Ectodermal cell (in vitro differentiated cells): ENCODE data around the gene JUNB.
A peak's percentile ranks its signal among the peaks of the same experiment; 100 is the strongest.
"Not testable (repeated sequence)": the region's sequence is repeated elsewhere in the genome, so short reads cannot be mapped to it uniquely, and the experiment has no call there.

Source experiments
- H3K27ac ChIP-seq: 2 replicates; pipeline ENCODE4 v1.7.0; 2013; ENCODE audit warnings: mild to moderate bottlenecking, low read depth, low read length; ENCODE audit not compliant: insufficient read depth, poor library complexity, severe bottlenecking
- H3K27me3 ChIP-seq: 2 replicates; pipeline ENCODE4 v1.7.0; 2013; ENCODE audit warnings: mild to moderate bottlenecking, low read length; ENCODE audit not compliant: insufficient read depth, control insufficient read depth, poor library complexity, severe bottlenecking
- H3K36me3 ChIP-seq: one replicate; pipeline ENCODE4 v1.7.0; 2013; ENCODE audit warnings: low read length; ENCODE audit not compliant: control insufficient read depth, insufficient read depth
- H3K4me1 ChIP-seq: one replicate; pipeline ENCODE4 v1.7.0; 2013; ENCODE audit warnings: low read length; ENCODE audit not compliant: control insufficient read depth, insufficient read depth
- H3K4me3 ChIP-seq: 2 replicates; pipeline ENCODE4 v1.7.0; 2013; ENCODE audit warnings: low read depth, low read length, control low read depth; ENCODE audit not compliant: insufficient read depth
- H3K9me3 ChIP-seq: 2 replicates; pipeline ENCODE4 v1.7.0; 2013; ENCODE audit warnings: mild to moderate bottlenecking, low read length, moderate library complexity; ENCODE audit not compliant: control insufficient read depth
- WGBS, 2 experiments: methylation state at CpG; one replicate each; pipeline ENCODE4 v1.1.7; 2013; ENCODE audit warnings: missing lambda C conversion rate in 2 of 2; 5-methylcytosine and 5-hydroxymethylcytosine counted together

JUNB gene

DNA sequence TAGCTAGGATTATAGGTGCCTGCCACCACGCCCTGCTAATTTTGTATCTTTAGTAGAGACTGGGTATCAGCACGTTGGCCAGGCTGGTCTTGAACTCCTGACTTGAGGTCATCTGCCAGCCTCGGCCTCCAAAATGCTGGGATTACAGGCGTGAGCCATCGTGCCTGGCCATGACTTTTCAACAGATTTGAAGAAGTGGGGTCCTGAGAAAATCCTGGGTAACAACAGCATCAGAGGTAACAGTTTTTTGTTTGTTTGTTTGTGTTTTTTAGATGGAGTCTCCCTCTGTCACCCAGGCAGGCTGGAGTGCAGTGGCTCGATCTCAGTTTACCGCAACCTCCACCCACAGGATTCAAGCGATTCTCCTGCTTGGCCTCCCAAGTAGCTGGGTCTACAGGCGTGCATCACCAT, 3.7 kb downstream of the JUNB start:
- peaks cover 9% of the 10 kb centered on the region for H3K36me3 ChIP-seq
- H3K4me3 ChIP-seq, result no peak overlapping the region
- H3K27ac ChIP-seq, result no peak overlapping the region
- no peaks in the 10 kb centered on the region for H3K9me3 ChIP-seq
- peaks cover 11% of the 10 kb centered on the region for H3K4me1 ChIP-seq
- peaks cover 42% of the 10 kb centered on the region for H3K27me3 ChIP-seq
- WGBS, 2 experiments, result 94 to 95% methylated on average over 9 of the region's 9 CpGs

DNA sequence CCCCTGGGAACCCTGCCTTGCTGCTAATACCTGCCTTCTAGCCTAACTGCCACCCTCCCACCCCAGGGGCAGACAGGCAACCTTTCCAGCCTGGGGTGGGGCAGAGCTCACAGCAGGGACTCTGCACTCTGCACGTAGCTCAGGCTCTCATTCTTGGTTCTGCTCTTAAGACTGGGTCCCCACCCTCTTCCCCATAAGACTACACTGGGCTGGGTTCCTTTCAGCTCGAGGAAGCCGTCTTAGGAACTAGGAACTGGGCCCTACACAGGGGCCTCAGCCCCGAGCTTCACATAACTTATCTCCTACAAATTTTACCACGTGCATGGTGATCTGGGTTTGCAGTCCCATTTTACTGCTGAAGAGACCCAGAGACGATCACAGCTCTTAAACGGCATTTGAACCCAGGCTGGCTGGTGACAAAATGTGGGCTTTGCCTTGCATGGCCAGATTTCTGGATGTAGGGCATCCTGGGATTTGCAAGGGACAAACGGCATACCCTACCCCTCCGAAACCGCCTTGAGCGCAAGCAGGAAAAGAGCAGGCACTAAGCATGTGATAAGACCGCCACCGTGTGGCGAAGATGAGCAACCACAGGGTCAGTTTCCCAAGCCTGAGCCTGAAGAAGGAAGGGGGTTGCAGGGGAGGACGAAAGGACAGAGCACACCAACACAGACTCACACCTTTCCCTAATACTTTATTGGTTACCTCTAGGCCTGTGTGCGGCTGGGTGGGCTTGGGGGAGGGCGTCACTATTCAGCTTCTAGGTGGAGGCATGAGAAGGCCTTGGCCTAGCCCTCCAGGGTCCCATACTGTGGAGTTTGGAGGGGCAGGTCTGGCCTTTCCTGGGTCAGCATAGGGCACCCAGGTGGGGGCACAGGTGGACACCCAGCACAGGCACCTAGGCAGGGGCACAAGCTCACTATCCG, 5.1 kb downstream of the JUNB start:
- 21 to 23% methylated on average over 17 to 18 of the region's 18 CpGs for WGBS, 2 experiments
- Histone ChIP-seq H3K27me3 (peaks cover 30% of the 10 kb centered on the region), H3K4me3 (no peak overlapping the region), H3K27ac (no peak overlapping the region), H3K9me3 (no peaks in the 10 kb centered on the region), H3K36me3 (peaks cover 13% of the 10 kb centered on the region), H3K4me1 (peaks cover 20% of the 10 kb centered on the region)

DNA sequence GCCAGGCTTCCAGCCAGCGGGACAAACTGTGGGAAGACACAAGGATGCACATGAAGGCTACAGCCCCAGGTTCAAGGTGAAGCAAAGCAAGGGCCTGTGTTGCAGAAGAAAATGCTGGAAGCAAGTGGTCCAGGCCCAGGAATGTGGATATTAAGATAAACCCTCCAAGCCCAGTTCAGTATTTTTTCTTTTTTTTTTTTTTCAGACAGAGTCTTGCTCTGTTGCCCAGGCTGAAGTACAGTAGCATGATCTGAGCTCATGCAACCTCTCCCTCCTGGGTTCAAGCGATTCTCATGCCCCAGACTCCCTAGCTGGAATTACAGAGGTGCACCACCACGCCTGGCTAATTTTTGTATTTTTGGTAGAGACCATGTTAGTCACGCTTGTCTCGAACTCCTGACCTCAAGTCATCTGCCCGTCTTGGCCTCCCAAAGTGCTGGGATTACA, 5.9 kb downstream of the JUNB start:
- Histone ChIP-seq H3K4me3 (no peak overlapping the region), H3K4me1 (peaks cover 21% of the 10 kb centered on the region), H3K9me3 (no peaks in the 10 kb centered on the region), H3K36me3 (peaks cover 13% of the 10 kb centered on the region), H3K27me3 (peaks cover 22% of the 10 kb centered on the region), H3K27ac (no peak overlapping the region)
- WGBS, 2 experiments, result 94 to 96% methylated on average over 6 of the region's 6 CpGs

DNA sequence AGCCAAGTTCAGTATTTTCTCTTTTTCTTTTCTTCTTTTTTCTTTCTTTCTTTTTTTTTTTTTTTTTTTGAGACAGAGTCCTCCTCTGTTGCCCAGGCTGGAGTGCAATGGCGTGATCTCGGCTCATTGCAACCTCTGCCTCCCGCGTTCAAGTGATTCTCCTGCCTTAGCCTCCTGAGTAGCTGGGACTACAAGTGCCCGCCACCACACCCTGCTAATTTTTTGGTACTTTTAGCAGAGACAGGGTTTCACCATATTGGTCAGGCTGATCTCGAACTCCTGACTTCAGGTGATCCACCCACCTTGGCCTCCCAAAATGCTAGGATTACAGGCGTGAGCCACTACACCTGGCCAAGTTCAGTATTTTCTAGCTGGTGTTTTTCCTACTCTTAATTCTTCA, 6.3 kb downstream of the JUNB start:
- H3K9me3 ChIP-seq, H3K27ac ChIP-seq, H3K4me3 ChIP-seq: not testable (repeated sequence)
- Histone ChIP-seq H3K4me1 (peaks cover 25% of the 10 kb centered on the region), H3K27me3 (peaks cover 22% of the 10 kb centered on the region), H3K36me3 (peaks cover 13% of the 10 kb centered on the region)
- WGBS, 2 experiments, result 92 to 94% methylated on average over 7 of the region's 7 CpGs

DNA sequence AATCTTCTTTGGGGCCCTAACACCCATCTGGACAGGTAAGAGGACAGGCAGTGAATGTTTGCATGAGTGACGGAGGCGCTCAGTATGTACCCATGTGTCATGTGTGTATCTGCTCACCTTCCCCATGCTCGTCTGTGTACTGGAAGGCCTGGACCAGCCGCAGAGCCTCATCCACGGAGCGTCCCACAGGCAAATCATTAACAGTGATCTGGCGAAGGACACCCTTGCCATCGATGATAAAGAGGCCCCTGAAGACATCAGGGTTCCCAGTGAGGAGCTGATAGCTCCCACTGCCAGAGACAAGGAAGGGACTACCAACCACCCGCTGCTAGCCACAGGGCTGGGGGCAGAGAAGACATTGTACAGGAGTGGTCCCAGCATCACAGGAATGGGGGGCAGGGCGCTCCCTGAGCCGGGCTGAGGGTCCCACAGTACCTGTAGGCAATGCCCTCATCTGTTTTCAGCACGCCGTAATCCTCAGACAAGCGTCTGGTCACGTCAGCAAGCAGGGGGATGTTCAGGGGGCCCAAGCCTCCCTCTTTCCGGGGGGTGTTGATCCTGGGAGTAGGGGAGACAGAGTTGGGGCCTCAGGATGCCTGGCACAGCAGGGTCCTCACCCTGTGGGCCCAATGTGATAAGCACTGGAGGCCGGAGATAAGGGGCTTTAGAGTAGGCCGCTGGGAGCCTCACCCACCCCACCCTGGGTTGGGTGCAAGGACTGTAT, 8.6 kb downstream of the JUNB start:
- no peak overlapping the region for H3K4me3 ChIP-seq
- no peaks in the 10 kb centered on the region for H3K9me3 ChIP-seq
- WGBS, 2 experiments, result 95% methylated on average over 18 of the region's 18 CpGs
- H3K27me3 ChIP-seq, result peaks cover 9% of the 10 kb centered on the region
- H3K36me3 ChIP-seq, result peaks cover 13% of the 10 kb centered on the region
- no peak overlapping the region for H3K27ac ChIP-seq
- H3K4me1 ChIP-seq, result peaks cover 16% of the 10 kb centered on the region

DNA sequence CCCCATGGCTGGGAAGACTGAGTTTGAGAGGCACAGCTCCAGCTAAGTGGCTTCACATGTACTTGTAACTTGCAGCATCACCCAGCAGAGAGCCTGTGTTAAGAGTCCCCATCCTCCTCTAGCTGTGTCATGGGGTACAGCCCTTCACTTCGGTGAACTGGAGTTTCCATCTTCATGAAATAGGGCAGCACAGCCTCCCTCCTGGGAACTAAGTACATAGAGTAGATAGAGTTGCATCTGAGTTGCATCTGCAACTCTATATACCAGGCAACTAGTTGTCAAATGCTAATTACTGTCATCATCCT, 9.1 kb downstream of the JUNB start:
- WGBS, 2 experiments, result 81 to 94% methylated on average over 1 of the region's 1 CpG
- peak overlapping the region; percentile 93 for H3K4me3 ChIP-seq
- no peak overlapping the region for H3K27ac ChIP-seq
- H3K4me1 ChIP-seq, result peaks cover 16% of the 10 kb centered on the region
- peaks cover 13% of the 10 kb centered on the region for H3K36me3 ChIP-seq
- H3K27me3 ChIP-seq, result peaks cover 9% of the 10 kb centered on the region
- no peaks in the 10 kb centered on the region for H3K9me3 ChIP-seq

DNA sequence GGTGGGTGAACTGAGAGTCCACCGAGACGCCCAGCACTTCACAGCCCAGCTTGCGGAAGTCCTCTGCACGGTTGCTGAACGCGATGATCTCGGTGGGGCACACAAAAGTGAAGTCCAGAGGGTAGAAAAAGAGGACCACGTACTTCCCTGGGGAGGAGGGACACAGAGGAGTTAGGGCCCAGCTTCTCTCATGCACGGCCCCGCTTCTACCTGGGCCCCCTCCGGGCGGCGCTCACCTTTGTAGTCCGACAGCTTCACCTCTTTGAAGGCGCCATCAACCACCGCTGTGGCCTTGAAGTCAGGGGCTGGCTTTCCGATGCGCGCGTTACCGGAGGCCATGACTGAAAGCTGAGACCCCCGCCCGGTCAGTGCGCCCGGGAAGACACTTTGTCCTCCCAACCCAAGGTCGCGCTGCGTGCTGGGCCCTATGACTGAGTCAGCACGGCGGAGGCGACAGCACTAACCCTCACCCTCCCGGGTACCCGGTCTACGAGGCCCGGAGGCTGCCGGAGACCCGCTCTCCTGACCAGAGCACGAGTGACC, 9.7 kb downstream of the JUNB start:
- peak overlapping the region; percentile 93 for H3K4me3 ChIP-seq
- H3K9me3 ChIP-seq, result no peaks in the 10 kb centered on the region
- WGBS, 2 experiments, result 4 to 5% methylated on average over 38 of the region's 38 CpGs
- H3K27me3 ChIP-seq, result peaks cover 9% of the 10 kb centered on the region
- H3K27ac ChIP-seq, result no peak overlapping the region
- peaks cover 13% of the 10 kb centered on the region for H3K36me3 ChIP-seq
- H3K4me1 ChIP-seq, result peaks cover 16% of the 10 kb centered on the region

DNA sequence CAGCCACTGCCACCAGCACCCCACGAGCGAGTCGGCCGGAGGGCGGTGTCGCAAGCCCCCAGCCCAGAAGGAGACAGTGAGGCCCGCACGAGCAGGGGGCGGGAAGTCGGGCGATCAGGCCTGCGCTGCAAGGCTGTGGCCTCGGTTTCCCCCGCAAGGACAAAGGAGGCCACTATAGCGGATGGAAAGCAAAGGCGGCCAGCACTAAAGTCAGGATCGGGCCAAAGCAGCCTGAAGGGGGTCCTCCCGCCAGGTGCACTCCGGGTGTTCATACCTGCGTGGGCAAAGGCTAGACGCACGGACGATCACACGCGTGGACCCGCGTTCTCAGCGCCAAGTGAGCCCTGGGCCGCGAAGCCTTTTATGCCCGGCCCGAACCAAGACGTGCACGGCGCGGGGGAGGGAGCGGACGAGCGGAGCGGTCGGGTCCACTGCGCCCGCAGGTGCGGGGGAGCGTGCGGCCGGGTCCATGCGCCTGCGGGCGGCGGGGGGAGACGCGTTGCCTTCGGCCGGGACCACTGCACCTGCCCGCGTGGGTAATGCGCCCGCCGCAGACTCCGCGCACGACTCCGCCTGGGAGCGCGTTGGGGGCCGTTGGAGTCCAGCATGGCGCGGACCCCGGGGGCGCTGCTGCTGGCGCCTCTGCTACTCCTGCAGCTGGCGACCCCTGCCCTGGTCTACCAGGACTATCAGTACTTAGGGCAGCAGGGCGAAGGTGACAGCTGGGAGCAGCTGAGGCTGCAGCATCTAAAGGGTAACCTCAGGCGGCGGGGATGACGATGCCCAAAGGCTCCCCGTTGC, 10.4 kb downstream of the JUNB start, which contains the start of the genes PRDX2 and THSD8:
PRDX2 (minus strand) TSS at position 335 of the 801 bp plus-strand sequence. CDS start 539 bp downstream, outside the sequence.
THSD8 (plus strand) TSS at position 604 of the 801 bp plus-strand sequence; CDS start at position 607, 3 bp downstream.
- Histone ChIP-seq H3K27ac (peak within 1 kb of the TSS; percentile 46), H3K36me3 (peaks cover 13% of the 10 kb centered on the region), H3K9me3 (no peaks in the 10 kb centered on the region), H3K27me3 (peaks cover 9% of the 10 kb centered on the region), H3K4me3 (peak within 1 kb of the TSS; percentile 93), H3K4me1 (peaks cover 16% of the 10 kb centered on the region)
- WGBS, 2 experiments, result 0 to 1% methylated on average over 78 of the region's 78 CpGs

DNA sequence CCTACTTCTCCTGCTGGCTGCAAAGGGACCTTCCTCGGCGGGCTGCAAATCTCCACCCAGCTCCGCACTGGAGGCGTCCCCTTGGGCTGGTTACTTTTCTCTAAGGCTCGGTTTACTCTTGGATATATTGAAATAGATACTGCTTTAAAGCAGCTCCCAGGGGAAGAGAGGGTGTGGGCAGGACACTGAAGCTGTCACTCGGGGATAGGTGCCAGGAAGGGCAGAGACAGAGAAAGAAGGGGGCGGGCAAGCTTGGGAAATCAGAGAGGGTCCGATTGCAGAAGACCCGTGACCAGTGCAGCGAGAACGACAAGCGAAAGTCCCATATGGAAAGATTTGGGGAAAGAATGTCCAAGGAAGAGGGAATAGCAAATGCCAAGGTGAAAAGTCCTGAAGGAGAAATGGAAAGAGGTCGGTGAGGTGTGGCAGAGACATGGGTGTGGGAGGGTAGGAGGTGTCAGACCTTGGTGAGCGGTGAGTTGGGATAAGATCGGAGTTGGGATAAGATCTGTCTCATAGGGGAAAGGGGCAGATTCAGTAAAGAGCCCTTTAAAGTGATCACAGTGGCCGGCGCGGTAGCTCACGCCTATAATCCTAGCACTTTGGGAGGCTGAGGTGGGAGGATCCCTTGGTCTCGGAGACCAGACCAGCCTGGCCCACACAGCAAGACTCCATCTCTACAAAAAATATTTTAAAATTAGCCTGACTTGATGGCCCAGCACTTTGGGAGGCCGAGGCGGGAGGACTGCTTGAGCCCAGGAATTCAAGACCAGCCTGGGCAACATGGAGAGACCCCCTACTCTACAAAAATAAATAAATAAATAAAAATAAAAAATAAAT, 11.2 kb downstream of the JUNB start:
- H3K36me3 ChIP-seq, result peaks cover 13% of the 10 kb centered on the region
- H3K4me3 ChIP-seq, result peak overlapping the region; percentile 93
- no peaks in the 10 kb centered on the region for H3K9me3 ChIP-seq
- WGBS, 2 experiments, result 53 to 54% methylated on average over 22 of the region's 22 CpGs
- H3K27ac ChIP-seq, result no peak overlapping the region
- peaks cover 9% of the 10 kb centered on the region for H3K27me3 ChIP-seq
- H3K4me1 ChIP-seq, result peaks cover 16% of the 10 kb centered on the region
